BLaER1 treated with 17β-estradiol and CSF1 and Interleukin-3, amounts not matched to agents 10 nM and 100 nM (cell line): Measurements from ENCODE around the gene PRKCE.

Source experiments
- H3K27ac ChIP-seq, 11 experiments: shearing (Covaris generic); formaldehyde crosslinking; 2 replicates each; pipeline ENCODE4 v1.8.1; 2022
- H3K27me3 ChIP-seq, 11 experiments: shearing (Covaris generic); formaldehyde crosslinking; 2 replicates each; pipeline ENCODE4 v1.8.1; 2022
- H3K36me3 ChIP-seq, 11 experiments: shearing (Covaris generic); formaldehyde crosslinking; 2 replicates each; pipeline ENCODE4 v1.8.1; 2022
- H3K4me1 ChIP-seq, 10 experiments: shearing (Covaris generic); formaldehyde crosslinking; 2 replicates each; pipeline ENCODE4 v1.8.1; 2022
- H3K4me2 ChIP-seq, 11 experiments: shearing (Covaris generic); formaldehyde crosslinking; 2 replicates each; pipeline ENCODE4 v1.8.1; 2022
- H3K4me3 ChIP-seq, 10 experiments: shearing (Covaris generic); formaldehyde crosslinking; 2 replicates each; pipeline ENCODE4 v1.8.1; 2022
- H3K9ac ChIP-seq, 11 experiments: shearing (Covaris generic); formaldehyde crosslinking; 2 replicates each; pipeline ENCODE4 v1.8.1; 2022
- H3K9me3 ChIP-seq, 11 experiments: shearing (Covaris generic); formaldehyde crosslinking; replicated peaks in 1 of 11; 2 replicates each; pipeline ENCODE4 v1.8.1; 2022
- H4K20me1 ChIP-seq, 11 experiments: shearing (Covaris generic); formaldehyde crosslinking; 2 replicates each; pipeline ENCODE4 v1.8.1; 2022
- Cebpa-rat ChIP-seq, 11 experiments: shearing (Covaris generic); IDR thresholded peaks; 2 replicates each; pipeline ENCODE4 v1.8.1; 2022

The PRKCE gene

GRCh38 chr2:46161315-46161714 is 509.8 kb downstream of the PRKCE start:
- Histone ChIP-seq H3K4me2 (peak overlapping the region in 3 of 11 experiments; percentile 1 to 39 (median 20); a peak in 3 of 22 replicates), H3K4me3 (no peak overlapping the region), H3K9ac (peak overlapping the region in 3 of 11 experiments; percentile 18 to 34 (median 20); a peak in 1 of 22 replicates), H4K20me1 (peaks cover 0 to 10% (median 0%) of the 10 kb centered on the region in 11 experiments; a peak in 1 of 22 replicates), H3K27ac (peak overlapping the region in 4 of 11 experiments; percentile 22 to 51 (median 39); a peak in 5 of 22 replicates), H3K27me3 (no peaks in the 10 kb centered on the region), H3K9me3 (no peaks in the 10 kb centered on the region), H3K36me3 (peaks cover 11 to 100% (median 99%) of the 10 kb centered on the region in 11 experiments), H3K4me1 (peaks cover 0 to 37% (median 7%) of the 10 kb centered on the region in 10 experiments; a peak in 10 of 20 replicates)
- no peak for TF ChIP-seq Cebpa-rat (IDR thresholded peaks at IDR 0.05)

GRCh38 chr2:46161911-46162310 is 510.4 kb downstream of the PRKCE start:
- no peaks in the 10 kb centered on the region for H3K27me3 ChIP-seq
- H3K9ac ChIP-seq: no peak overlapping the region
- peaks cover 11 to 100% (median 99%) of the 10 kb centered on the region in 11 experiments for H3K36me3 ChIP-seq
- peak overlapping the region in 4 of 11 experiments; percentile 7 to 46 (median 20); a peak in 2 of 22 replicates for H3K27ac ChIP-seq
- no peaks in the 10 kb centered on the region for H3K9me3 ChIP-seq
- no peak overlapping the region for H3K4me3 ChIP-seq
- H4K20me1 ChIP-seq: peaks cover 0 to 12% (median 0%) of the 10 kb centered on the region in 11 experiments; a peak in 1 of 22 replicates
- H3K4me2 ChIP-seq: peak overlapping the region in 1 of 11 experiments; percentile 39; a peak in 1 of 22 replicates
- peaks cover 0 to 37% (median 11%) of the 10 kb centered on the region in 10 experiments; a peak in 11 of 20 replicates for H3K4me1 ChIP-seq
- TF ChIP-seq Cebpa-rat (IDR thresholded peaks at IDR 0.05): no peak

GRCh38 chr2:46162329-46163097 is 511.0 kb downstream of the PRKCE start:
- no peaks in the 10 kb centered on the region for H3K9me3 ChIP-seq
- no peak overlapping the region for H3K4me3 ChIP-seq
- H3K36me3 ChIP-seq: peaks cover 11 to 100% (median 98%) of the 10 kb centered on the region in 11 experiments
- H3K27me3 ChIP-seq: no peaks in the 10 kb centered on the region
- TF ChIP-seq Cebpa-rat (IDR thresholded peaks at IDR 0.05): no peak
- H3K4me1 ChIP-seq: peaks cover 0 to 32% (median 13%) of the 10 kb centered on the region in 10 experiments; a peak in 11 of 20 replicates
- peak overlapping the region in 1 of 11 experiments; percentile 15; a peak in 2 of 22 replicates for H3K4me2 ChIP-seq
- H3K9ac ChIP-seq: no peak overlapping the region
- H3K27ac ChIP-seq: peak overlapping the region in 2 of 11 experiments; percentile 7 to 19; a peak in 1 of 22 replicates
- peaks cover 0 to 14% (median 0%) of the 10 kb centered on the region in 11 experiments; a peak in 1 of 22 replicates for H4K20me1 ChIP-seq

GRCh38 chr2:46163098-46163430 is 511.6 kb downstream of the PRKCE start:
- no peak overlapping the region for H3K4me3 ChIP-seq
- H3K36me3 ChIP-seq: peaks cover 11 to 99% (median 98%) of the 10 kb centered on the region in 11 experiments
- peaks cover 0 to 27% (median 13%) of the 10 kb centered on the region in 10 experiments; a peak in 11 of 20 replicates for H3K4me1 ChIP-seq
- H3K27me3 ChIP-seq: no peaks in the 10 kb centered on the region
- H3K27ac ChIP-seq: no peak overlapping the region
- no peaks in the 10 kb centered on the region for H3K9me3 ChIP-seq
- peaks cover 0 to 14% (median 0%) of the 10 kb centered on the region in 11 experiments; a peak in 1 of 22 replicates for H4K20me1 ChIP-seq
- H3K9ac ChIP-seq: no peak overlapping the region
- peak overlapping the region in 1 of 11 experiments; percentile 15; a peak in 2 of 22 replicates for H3K4me2 ChIP-seq
- TF ChIP-seq Cebpa-rat (IDR thresholded peaks at IDR 0.05): no peak

- Histone ChIP-seq H3K27me3 (no peaks in the 10 kb centered on the region), H4K20me1 (peaks cover 0 to 14% (median 0%) of the 10 kb centered on the region in 11 experiments; a peak in 1 of 22 replicates), H3K9ac (no peak overlapping the region), H3K9me3 (no peaks in the 10 kb centered on the region), H3K4me3 (no peak overlapping the region), H3K36me3 (peaks cover 11 to 99% (median 98%) of the 10 kb centered on the region in 11 experiments), H3K4me2 (no peak overlapping the region), H3K4me1 (peaks cover 0 to 27% (median 12%) of the 10 kb centered on the region in 10 experiments; a peak in 11 of 20 replicates), H3K27ac (no peak overlapping the region)
- TF ChIP-seq Cebpa-rat (IDR thresholded peaks at IDR 0.05): no peak
Measured at GRCh38 chr2:46163804-46164528, 512.5 kb downstream of the PRKCE start.

GRCh38 chr2:46164529-46165301 is 513.2 kb downstream of the PRKCE start:
- Histone ChIP-seq H4K20me1 (peaks cover 0 to 14% (median 0%) of the 10 kb centered on the region in 11 experiments; a peak in 2 of 22 replicates), H3K9ac (no peak overlapping the region), H3K9me3 (no peaks in the 10 kb centered on the region), H3K4me2 (no peak overlapping the region), H3K27ac (no peak overlapping the region; a peak in 1 of 22 replicates), H3K27me3 (no peaks in the 10 kb centered on the region), H3K36me3 (peaks cover 11 to 99% (median 98%) of the 10 kb centered on the region in 11 experiments; a peak in 21 of 22 replicates), H3K4me3 (no peak overlapping the region), H3K4me1 (peaks cover 0 to 27% (median 12%) of the 10 kb centered on the region in 10 experiments; a peak in 11 of 20 replicates)
- TF ChIP-seq Cebpa-rat (IDR thresholded peaks at IDR 0.05): no peak

- H3K4me1 ChIP-seq: peaks cover 0 to 23% (median 10%) of the 10 kb centered on the region in 10 experiments; a peak in 11 of 20 replicates
- H4K20me1 ChIP-seq: peaks cover 0 to 17% (median 0%) of the 10 kb centered on the region in 11 experiments; a peak in 3 of 22 replicates
- no peak for TF ChIP-seq Cebpa-rat (IDR thresholded peaks at IDR 0.05)
- H3K27ac ChIP-seq: no peak overlapping the region
- H3K9ac ChIP-seq: no peak overlapping the region
- no peaks in the 10 kb centered on the region for H3K27me3 ChIP-seq
- H3K4me2 ChIP-seq: no peak overlapping the region
- H3K36me3 ChIP-seq: peaks cover 11 to 99% (median 97%) of the 10 kb centered on the region in 11 experiments; a peak in 20 of 22 replicates
- no peak overlapping the region for H3K4me3 ChIP-seq
- no peaks in the 10 kb centered on the region for H3K9me3 ChIP-seq
Measured at GRCh38 chr2:46165916-46166315, 514.4 kb downstream of the PRKCE start.

- Histone ChIP-seq H3K36me3 (peaks cover 14 to 99% (median 97%) of the 10 kb centered on the region in 11 experiments; a peak in 20 of 22 replicates), H3K27ac (no peak overlapping the region), H3K4me2 (no peak overlapping the region), H4K20me1 (peaks cover 0 to 25% (median 0%) of the 10 kb centered on the region in 11 experiments; a peak in 3 of 22 replicates), H3K27me3 (no peaks in the 10 kb centered on the region), H3K9ac (no peak overlapping the region), H3K9me3 (no peaks in the 10 kb centered on the region), H3K4me3 (no peak overlapping the region), H3K4me1 (peaks cover 0 to 13% (median 5%) of the 10 kb centered on the region in 10 experiments; a peak in 8 of 20 replicates)
- no peak for TF ChIP-seq Cebpa-rat (IDR thresholded peaks at IDR 0.05)
Measured at GRCh38 chr2:46167406-46167805, 515.9 kb downstream of the PRKCE start.
